ENCODE data around the gene SSX2B.
"Not testable (repeated sequence)": the region's sequence is repeated elsewhere in the genome, so short reads cannot be mapped to it uniquely, and the experiment has no call there.

DNA sequence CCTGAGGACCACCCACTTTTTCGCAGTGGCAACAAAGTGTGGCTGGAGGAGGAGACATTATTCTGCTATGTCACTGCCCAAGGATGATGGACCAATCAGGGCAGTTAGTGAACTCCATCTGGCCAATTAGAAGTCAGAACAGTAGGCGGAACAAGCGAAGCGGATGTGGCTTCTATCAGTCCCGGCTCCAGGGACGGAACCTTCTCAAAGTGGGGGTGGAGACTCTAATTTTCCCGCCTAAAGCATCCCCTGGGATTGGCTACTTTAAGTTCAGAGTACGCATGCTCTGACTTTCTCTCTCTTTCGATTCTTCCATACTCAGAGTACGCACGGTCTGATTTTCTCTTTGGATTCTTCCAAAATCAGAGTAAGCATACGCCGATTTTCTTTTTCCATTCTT lies at the start of gene SSX2B:
- TF ChIP-seq EZH2 (IDR thresholded peaks at IDR 0.05; ENCODE audit: borderline replicate concordance, low read length); CTCF (IDR thresholded peaks at IDR 0.05; ENCODE audit: low read length): not testable (repeated sequence)
